ENCODE results near the gene PHF12.
"Not testable (repeated sequence)": the region's sequence is repeated elsewhere in the genome, so short reads cannot be mapped to it uniquely, and the experiment has no call there.

Gene PHF12

GRCh38 chr17:28885363-28885762 is 66.0 kb downstream of the PHF12 start:
- H3K27me3 Mint-ChIP-seq, result no peaks in the 10 kb centered on the region
- H3K27ac Mint-ChIP-seq, result no peak overlapping the region
- peaks cover 12% of the 10 kb centered on the region for H3K36me3 Mint-ChIP-seq (ENCODE audit: low read depth)
- H3K4me3 Mint-ChIP-seq, result no peak overlapping the region
- H3K9me3 Mint-ChIP-seq, result no peaks in the 10 kb centered on the region
- peaks cover 30% of the 10 kb centered on the region for H3K4me1 Mint-ChIP-seq (ENCODE audit: low read depth)

GRCh38 chr17:28883967-28884702 is 67.2 kb downstream of the PHF12 start:
- Mint-ChIP-seq H3K27me3 (no peaks in the 10 kb centered on the region), H3K9me3 (no peaks in the 10 kb centered on the region), H3K27ac (no peak overlapping the region), H3K4me1 (ENCODE audit: low read depth) (peaks cover 18% of the 10 kb centered on the region), H3K36me3 (ENCODE audit: low read depth) (peaks cover 19% of the 10 kb centered on the region), H3K4me3 (no peak overlapping the region)

- peaks cover 19% of the 10 kb centered on the region for H3K4me1 Mint-ChIP-seq (ENCODE audit: low read depth)
- no peak overlapping the region for H3K4me3 Mint-ChIP-seq
- H3K36me3 Mint-ChIP-seq (ENCODE audit: low read depth), result peaks cover 30% of the 10 kb centered on the region
- H3K27me3 Mint-ChIP-seq, result no peaks in the 10 kb centered on the region
- no peaks in the 10 kb centered on the region for H3K9me3 Mint-ChIP-seq
- no peak overlapping the region for H3K27ac Mint-ChIP-seq
These were observed 69.0 kb downstream of the PHF12 start for GRCh38 chr17:28882154-28882895.

GRCh38 chr17:28881533-28882056 is 69.7 kb downstream of the PHF12 start:
- H3K27ac Mint-ChIP-seq, result no peak overlapping the region
- peaks cover 30% of the 10 kb centered on the region for H3K36me3 Mint-ChIP-seq (ENCODE audit: low read depth)
- H3K4me3 Mint-ChIP-seq, result no peak overlapping the region

GRCh38 chr17:28880572-28880945 is 70.8 kb downstream of the PHF12 start:
- H3K9me3 Mint-ChIP-seq, result no peaks in the 10 kb centered on the region
- H3K27ac Mint-ChIP-seq, result no peak overlapping the region
- no peaks in the 10 kb centered on the region for H3K27me3 Mint-ChIP-seq
- H3K36me3 Mint-ChIP-seq (ENCODE audit: low read depth), result peaks cover 30% of the 10 kb centered on the region
- no peak overlapping the region for H3K4me3 Mint-ChIP-seq
- peaks cover 33% of the 10 kb centered on the region for H3K4me1 Mint-ChIP-seq (ENCODE audit: low read depth)

More at GRCh38 chr17:28881533-28882056, 69.7 kb downstream of the PHF12 start:
- H3K9me3 Mint-ChIP-seq, result no peaks in the 10 kb centered on the region
- H3K4me1 Mint-ChIP-seq (ENCODE audit: low read depth), result peaks cover 23% of the 10 kb centered on the region
- H3K27me3 Mint-ChIP-seq, result no peaks in the 10 kb centered on the region

GRCh38 chr17:28879886-28880571 is 71.3 kb downstream of the PHF12 start:
- H3K36me3 Mint-ChIP-seq (ENCODE audit: low read depth), result peaks cover 30% of the 10 kb centered on the region
- no peaks in the 10 kb centered on the region for H3K9me3 Mint-ChIP-seq
- H3K27me3 Mint-ChIP-seq, result no peaks in the 10 kb centered on the region
- peaks cover 37% of the 10 kb centered on the region for H3K4me1 Mint-ChIP-seq (ENCODE audit: low read depth)
- H3K4me3 Mint-ChIP-seq, result no peak overlapping the region
- no peak overlapping the region for H3K27ac Mint-ChIP-seq

GRCh38 chr17:28878981-28879380 is 72.3 kb downstream of the PHF12 start:
- H3K4me1 Mint-ChIP-seq (ENCODE audit: low read depth), result peaks cover 37% of the 10 kb centered on the region
- no peaks in the 10 kb centered on the region for H3K9me3 Mint-ChIP-seq
- H3K36me3 Mint-ChIP-seq (ENCODE audit: low read depth), result peaks cover 26% of the 10 kb centered on the region
- no peaks in the 10 kb centered on the region for H3K27me3 Mint-ChIP-seq
- H3K4me3 Mint-ChIP-seq, result no peak overlapping the region
- no peak overlapping the region for H3K27ac Mint-ChIP-seq

GRCh38 chr17:28878158-28878910 is 73.0 kb downstream of the PHF12 start:
- Mint-ChIP-seq H3K9me3 (no peaks in the 10 kb centered on the region), H3K36me3 (ENCODE audit: low read depth) (peaks cover 26% of the 10 kb centered on the region), H3K4me3 (no peak overlapping the region), H3K4me1 (ENCODE audit: low read depth) (peaks cover 37% of the 10 kb centered on the region), H3K27me3 (no peaks in the 10 kb centered on the region), H3K27ac (peak overlapping the region; percentile 18)

GRCh38 chr17:28877150-28877711 is 74.1 kb downstream of the PHF12 start:
- H3K4me3 Mint-ChIP-seq, H3K27me3 Mint-ChIP-seq, H3K27ac Mint-ChIP-seq, H3K9me3 Mint-ChIP-seq: not testable (repeated sequence)
- peaks cover 25% of the 10 kb centered on the region for H3K36me3 Mint-ChIP-seq (ENCODE audit: low read depth)
- peaks cover 37% of the 10 kb centered on the region for H3K4me1 Mint-ChIP-seq (ENCODE audit: low read depth)

- Mint-ChIP-seq H3K4me1 (ENCODE audit: low read depth) (peaks cover 47% of the 10 kb centered on the region), H3K27ac (peak overlapping the region; percentile 65), H3K4me3 (no peak overlapping the region), H3K27me3 (no peaks in the 10 kb centered on the region), H3K36me3 (ENCODE audit: low read depth) (peaks cover 18% of the 10 kb centered on the region), H3K9me3 (no peaks in the 10 kb centered on the region)
These were observed 75.3 kb downstream of the PHF12 start for GRCh38 chr17:28875848-28876550.

GRCh38 chr17:28874750-28875149 is 76.6 kb downstream of the PHF12 start:
- Mint-ChIP-seq H3K9me3 (no peaks in the 10 kb centered on the region), H3K4me3 (no peak overlapping the region), H3K27me3 (no peaks in the 10 kb centered on the region), H3K4me1 (ENCODE audit: low read depth) (peaks cover 49% of the 10 kb centered on the region), H3K36me3 (ENCODE audit: low read depth) (peaks cover 13% of the 10 kb centered on the region), H3K27ac (no peak overlapping the region)

GRCh38 chr17:28873839-28874238 is 77.5 kb downstream of the PHF12 start:
- Mint-ChIP-seq H3K27ac (no peak overlapping the region), H3K36me3 (ENCODE audit: low read depth) (peaks cover 8% of the 10 kb centered on the region), H3K4me3 (no peak overlapping the region), H3K4me1 (ENCODE audit: low read depth) (peaks cover 48% of the 10 kb centered on the region), H3K9me3 (no peaks in the 10 kb centered on the region), H3K27me3 (no peaks in the 10 kb centered on the region)

GRCh38 chr17:28871056-28871579 is 80.2 kb downstream of the PHF12 start:
- H3K27me3 Mint-ChIP-seq, result no peaks in the 10 kb centered on the region
- no peak overlapping the region for H3K4me3 Mint-ChIP-seq
- no peaks in the 10 kb centered on the region for H3K9me3 Mint-ChIP-seq
- peaks cover 24% of the 10 kb centered on the region for H3K4me1 Mint-ChIP-seq (ENCODE audit: low read depth)
- peak overlapping the region; percentile 82 for H3K27ac Mint-ChIP-seq
- no peaks in the 10 kb centered on the region for H3K36me3 Mint-ChIP-seq (ENCODE audit: low read depth)
